SU-DHL-6 (cell line): Measurements from ENCODE around the gene ADAMTS16.

ENCODE experiments used
- EZH2phosphoT487 ChIP-seq: fragments of 200-600 bp; sonication (generic), shearing (Covaris generic); conservative IDR thresholded peaks from 2 replicates; pipeline ENCODE4 v1.6.1; 2018; ENCODE audit warnings: mild to moderate bottlenecking, antibody characterized with exemption, low read length, moderate library complexity, mixed read lengths
- TF ChIP-seq, protein P1 (sequence below): fragments of 200-600 bp; sonication (generic); IDR thresholded peaks from one replicate; pipeline ENCODE4 v1.5.1; 2017; ENCODE audit warnings: antibody characterized with exemption, mild to moderate bottlenecking, low read length, moderate library complexity; ENCODE audit not compliant: insufficient read depth, poor library complexity, severe bottlenecking

DNA sequence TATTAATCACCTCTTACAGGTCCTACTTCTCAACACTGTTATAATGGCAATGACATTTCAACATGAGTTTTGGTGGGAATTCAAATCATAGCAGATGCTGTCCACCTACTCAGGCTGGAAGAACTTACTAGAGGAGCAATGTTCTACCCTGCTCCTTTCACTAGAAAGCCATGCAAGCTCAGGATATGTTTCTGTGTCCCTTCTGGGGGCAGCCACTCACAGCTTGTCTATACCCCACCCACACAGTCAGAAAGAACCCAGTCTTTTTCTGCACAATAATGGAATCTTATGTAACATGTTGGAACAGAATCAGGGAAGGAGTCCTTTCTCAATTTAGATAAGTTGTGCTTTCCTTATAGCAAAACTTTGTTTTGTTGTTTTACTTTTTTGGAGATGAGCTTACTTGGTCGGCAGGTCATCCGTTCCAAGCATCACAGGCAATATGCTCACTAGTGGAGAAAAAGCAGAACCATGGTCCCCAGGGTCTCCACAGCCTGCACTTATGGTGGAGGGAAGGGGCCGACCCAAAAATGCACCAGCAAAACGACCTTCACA lies 229.0 kb downstream of the ADAMTS16 start:
- TF ChIP-seq, protein P1, sequence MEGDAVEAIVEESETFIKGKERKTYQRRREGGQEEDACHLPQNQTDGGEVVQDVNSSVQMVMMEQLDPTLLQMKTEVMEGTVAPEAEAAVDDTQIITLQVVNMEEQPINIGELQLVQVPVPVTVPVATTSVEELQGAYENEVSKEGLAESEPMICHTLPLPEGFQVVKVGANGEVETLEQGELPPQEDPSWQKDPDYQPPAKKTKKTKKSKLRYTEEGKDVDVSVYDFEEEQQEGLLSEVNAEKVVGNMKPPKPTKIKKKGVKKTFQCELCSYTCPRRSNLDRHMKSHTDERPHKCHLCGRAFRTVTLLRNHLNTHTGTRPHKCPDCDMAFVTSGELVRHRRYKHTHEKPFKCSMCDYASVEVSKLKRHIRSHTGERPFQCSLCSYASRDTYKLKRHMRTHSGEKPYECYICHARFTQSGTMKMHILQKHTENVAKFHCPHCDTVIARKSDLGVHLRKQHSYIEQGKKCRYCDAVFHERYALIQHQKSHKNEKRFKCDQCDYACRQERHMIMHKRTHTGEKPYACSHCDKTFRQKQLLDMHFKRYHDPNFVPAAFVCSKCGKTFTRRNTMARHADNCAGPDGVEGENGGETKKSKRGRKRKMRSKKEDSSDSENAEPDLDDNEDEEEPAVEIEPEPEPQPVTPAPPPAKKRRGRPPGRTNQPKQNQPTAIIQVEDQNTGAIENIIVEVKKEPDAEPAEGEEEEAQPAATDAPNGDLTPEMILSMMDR, result no peak
- TF ChIP-seq EZH2phosphoT487, result no peak
